ENCODE results near the gene PTPRO. TPM values are rescaled to one million over a fixed set of nuclear protein-coding genes. Genes with fewer than 3 reads are reported as not detected.

PTPRO gene
- total RNA-seq, 1 donor, result under 0.01 TPM

GRCh38 chr12:15344561-15344960 is 22.3 kb downstream of the PTPRO start:
- no peak overlapping the region for H3K4me3 ChIP-seq (ENCODE audit: low read depth, low read length)

GRCh38 chr12:15346488-15346887 is 24.2 kb downstream of the PTPRO start:
- TF ChIP-seq CTCF (IDR thresholded peaks at IDR 0.05; ENCODE audit: insufficient read depth, low read depth, low read length), result no peak
- DNase-seq (ENCODE audit: low read depth), result no peak
- no peak overlapping the region for H3K4me3 ChIP-seq (ENCODE audit: low read depth, low read length)

More at GRCh38 chr12:15344561-15344960, 22.3 kb downstream of the PTPRO start:
- no peak for TF ChIP-seq CTCF (IDR thresholded peaks at IDR 0.05; ENCODE audit: insufficient read depth, low read depth, low read length)
- no peak for DNase-seq (ENCODE audit: low read depth)

GRCh38 chr12:15350643-15351042 is 28.3 kb downstream of the PTPRO start:
- H3K4me3 ChIP-seq (ENCODE audit: low read depth, low read length), result no peak overlapping the region
- no peak for TF ChIP-seq CTCF (IDR thresholded peaks at IDR 0.05; ENCODE audit: insufficient read depth, low read depth, low read length)
- DNase-seq (ENCODE audit: low read depth), result no peak

- H3K4me3 ChIP-seq (ENCODE audit: low read depth, low read length), result no peak overlapping the region
- no peak for TF ChIP-seq CTCF (IDR thresholded peaks at IDR 0.05; ENCODE audit: insufficient read depth, low read depth, low read length)
- DNase-seq (ENCODE audit: low read depth), result no peak
Observed at GRCh38 chr12:15355766-15356165, 33.5 kb downstream of the PTPRO start.

- no peak for TF ChIP-seq CTCF (IDR thresholded peaks at IDR 0.05; ENCODE audit: insufficient read depth, low read depth, low read length)
- no peak for DNase-seq (ENCODE audit: low read depth)
- no peak overlapping the region for H3K4me3 ChIP-seq (ENCODE audit: low read depth, low read length)
Observed at GRCh38 chr12:15356951-15357364, 34.6 kb downstream of the PTPRO start.

- TF ChIP-seq CTCF (IDR thresholded peaks at IDR 0.05; ENCODE audit: insufficient read depth, low read depth, low read length), result no peak
- DNase-seq (ENCODE audit: low read depth), result no peak
- H3K4me3 ChIP-seq (ENCODE audit: low read depth, low read length), result no peak overlapping the region
Observed at GRCh38 chr12:15364221-15365160, 42.2 kb downstream of the PTPRO start.

Measured in fibroblast of villous mesenchyme (primary cell).